Measurements from ENCODE around the gene PID1. TPM values are rescaled to one million over a fixed set of nuclear protein-coding genes. Genes with fewer than 3 reads are reported as not detected.

The PID1 gene
- polyA plus RNA-seq, 1 donor = 12.4 TPM

- no peaks in the 10 kb centered on the region for H3K36me3 ChIP-seq (ENCODE audit: control insufficient read depth, insufficient read depth, low read length)
- no peak for DNase-seq
- 100% methylated on average over 1 of the region's 2 CpGs for WGBS (ENCODE audit: insufficient coverage, low lambda C conversion rate)
- no peaks in the 10 kb centered on the region for H3K4me1 ChIP-seq (ENCODE audit: control insufficient read depth, insufficient read depth, low read length)
- H3K27ac ChIP-seq (ENCODE audit: low read length) = no peak overlapping the region
- H3K4me3 ChIP-seq (ENCODE audit: low read length) = no peak overlapping the region
- no peaks in the 10 kb centered on the region for H3K27me3 ChIP-seq (ENCODE audit: control insufficient read depth, insufficient read depth, low read length)
- no peaks in the 10 kb centered on the region for H3K9me3 ChIP-seq (ENCODE audit: control insufficient read depth, low read depth, low read length)
Measured at GRCh38 chr2:229073935-229074334, 197.2 kb downstream of the PID1 start.

DNA sequence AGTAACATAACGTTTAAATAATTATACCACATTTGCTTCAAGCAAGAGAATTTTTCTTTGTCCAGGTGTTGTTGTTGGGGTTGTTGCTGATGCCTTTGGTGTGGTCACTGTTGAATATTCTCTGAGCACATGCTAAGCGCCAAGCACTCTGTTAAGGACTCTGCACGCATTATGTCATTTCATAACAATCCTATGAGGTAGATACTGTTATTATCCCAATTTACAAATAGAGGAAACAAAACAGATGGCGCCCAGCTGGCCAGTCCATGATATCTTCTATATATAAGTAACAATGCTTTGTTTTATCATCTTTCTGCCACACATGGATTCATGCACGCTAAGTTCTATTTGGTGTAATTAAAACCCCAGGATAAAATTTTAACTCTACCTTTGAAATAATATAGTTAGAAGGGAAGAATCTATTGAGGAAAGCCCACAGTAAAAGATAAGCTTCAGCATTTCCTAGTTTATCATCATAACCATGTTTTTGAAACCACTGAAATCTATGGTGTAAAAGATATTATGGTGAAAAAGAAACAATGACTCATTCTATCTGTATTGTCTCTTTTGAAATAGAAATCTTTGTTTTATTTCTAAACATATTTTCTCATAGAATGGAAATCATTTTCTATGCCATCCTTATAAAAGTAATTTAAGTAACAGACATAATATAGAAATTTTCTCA lies 199.7 kb downstream of the PID1 start:
- 94% methylated on average over 2 of the region's 5 CpGs for WGBS (ENCODE audit: insufficient coverage, low lambda C conversion rate)
- H3K27me3 ChIP-seq (ENCODE audit: control insufficient read depth, insufficient read depth, low read length) = no peaks in the 10 kb centered on the region
- H3K4me1 ChIP-seq (ENCODE audit: control insufficient read depth, insufficient read depth, low read length) = no peaks in the 10 kb centered on the region
- no peak overlapping the region for H3K4me3 ChIP-seq (ENCODE audit: low read length)
- H3K27ac ChIP-seq (ENCODE audit: low read length) = no peak overlapping the region
- H3K36me3 ChIP-seq (ENCODE audit: control insufficient read depth, insufficient read depth, low read length) = no peaks in the 10 kb centered on the region
- H3K9me3 ChIP-seq (ENCODE audit: control insufficient read depth, low read depth, low read length) = no peaks in the 10 kb centered on the region
- DNase-seq = peak in 1 of 2 donors; percentile 13

DNA sequence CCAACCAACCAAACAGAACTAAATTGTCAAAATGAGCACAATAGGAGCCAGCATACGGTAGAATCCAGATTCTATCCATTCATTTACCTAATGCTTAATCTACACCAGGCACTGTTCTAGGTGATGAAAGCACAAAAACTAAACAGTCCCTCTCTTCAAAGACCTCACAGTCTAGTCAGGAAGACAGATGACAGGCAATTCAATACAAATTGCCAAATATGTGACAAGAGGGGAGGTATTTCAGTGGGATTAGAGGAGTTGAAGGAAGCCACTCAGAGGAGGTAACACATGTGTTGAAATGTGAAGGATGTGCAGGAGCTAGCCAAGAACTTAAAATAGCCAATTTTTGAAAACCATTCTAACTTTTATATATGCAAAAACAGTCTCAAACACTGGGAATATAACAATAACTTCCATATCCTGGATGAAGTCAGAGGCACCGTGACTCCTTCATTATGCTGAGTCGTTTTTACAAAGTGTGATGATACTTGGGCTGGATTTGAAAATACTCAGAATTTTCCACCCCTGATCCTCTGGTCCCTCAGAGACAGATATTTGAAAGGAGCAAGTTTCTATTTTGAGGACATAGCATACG lies 204.9 kb downstream of the PID1 start:
- Histone ChIP-seq H3K4me3 (ENCODE audit: low read length) (no peak overlapping the region), H3K4me1 (ENCODE audit: control insufficient read depth, insufficient read depth, low read length) (no peaks in the 10 kb centered on the region), H3K27ac (ENCODE audit: low read length) (no peak overlapping the region), H3K9me3 (ENCODE audit: control insufficient read depth, low read depth, low read length) (no peaks in the 10 kb centered on the region), H3K36me3 (ENCODE audit: control insufficient read depth, insufficient read depth, low read length) (no peaks in the 10 kb centered on the region), H3K27me3 (ENCODE audit: control insufficient read depth, insufficient read depth, low read length) (no peaks in the 10 kb centered on the region)
- DNase-seq = no peak
- 80% methylated on average over 1 of the region's 4 CpGs for WGBS (ENCODE audit: insufficient coverage, low lambda C conversion rate)

- Histone ChIP-seq H3K27me3 (ENCODE audit: control insufficient read depth, insufficient read depth, low read length) (no peaks in the 10 kb centered on the region), H3K4me3 (ENCODE audit: low read length) (no peak overlapping the region), H3K4me1 (ENCODE audit: control insufficient read depth, insufficient read depth, low read length) (no peaks in the 10 kb centered on the region), H3K9me3 (ENCODE audit: control insufficient read depth, low read depth, low read length) (no peaks in the 10 kb centered on the region), H3K27ac (ENCODE audit: low read length) (no peak overlapping the region), H3K36me3 (ENCODE audit: control insufficient read depth, insufficient read depth, low read length) (no peaks in the 10 kb centered on the region)
- WGBS (ENCODE audit: insufficient coverage, low lambda C conversion rate) = 100% methylated on average over 1 of the region's 3 CpGs
- DNase-seq = no peak
Measured at GRCh38 chr2:229064749-229065148, 206.3 kb downstream of the PID1 start.

- no peak for DNase-seq
- Histone ChIP-seq H3K36me3 (ENCODE audit: control insufficient read depth, insufficient read depth, low read length) (no peaks in the 10 kb centered on the region), H3K27ac (ENCODE audit: low read length) (no peak overlapping the region), H3K27me3 (ENCODE audit: control insufficient read depth, insufficient read depth, low read length) (no peaks in the 10 kb centered on the region), H3K4me3 (ENCODE audit: low read length) (no peak overlapping the region), H3K4me1 (ENCODE audit: control insufficient read depth, insufficient read depth, low read length) (no peaks in the 10 kb centered on the region), H3K9me3 (ENCODE audit: control insufficient read depth, low read depth, low read length) (no peaks in the 10 kb centered on the region)
Measured at GRCh38 chr2:229060147-229060546, 210.9 kb downstream of the PID1 start.

GRCh38 chr2:229059331-229060033 lies 211.6 kb downstream of the PID1 start:
- no peak for DNase-seq
- Histone ChIP-seq H3K9me3 (ENCODE audit: control insufficient read depth, low read depth, low read length) (no peaks in the 10 kb centered on the region), H3K27me3 (ENCODE audit: control insufficient read depth, insufficient read depth, low read length) (no peaks in the 10 kb centered on the region), H3K27ac (ENCODE audit: low read length) (no peak overlapping the region), H3K36me3 (ENCODE audit: control insufficient read depth, insufficient read depth, low read length) (no peaks in the 10 kb centered on the region), H3K4me1 (ENCODE audit: control insufficient read depth, insufficient read depth, low read length) (no peaks in the 10 kb centered on the region), H3K4me3 (ENCODE audit: low read length) (no peak overlapping the region)
- 83% methylated on average over 1 of the region's 3 CpGs for WGBS (ENCODE audit: insufficient coverage, low lambda C conversion rate)

- Histone ChIP-seq H3K4me3 (ENCODE audit: low read length) (no peak overlapping the region), H3K4me1 (ENCODE audit: control insufficient read depth, insufficient read depth, low read length) (no peaks in the 10 kb centered on the region), H3K27me3 (ENCODE audit: control insufficient read depth, insufficient read depth, low read length) (no peaks in the 10 kb centered on the region), H3K27ac (ENCODE audit: low read length) (no peak overlapping the region), H3K36me3 (ENCODE audit: control insufficient read depth, insufficient read depth, low read length) (no peaks in the 10 kb centered on the region), H3K9me3 (ENCODE audit: control insufficient read depth, low read depth, low read length) (no peaks in the 10 kb centered on the region)
- no peak for DNase-seq
- WGBS (ENCODE audit: insufficient coverage, low lambda C conversion rate) = 33% methylated on average over 1 of the region's 4 CpGs
Measured at GRCh38 chr2:229057976-229058553, 213.0 kb downstream of the PID1 start.

GRCh38 chr2:229054311-229054710 lies 216.8 kb downstream of the PID1 start:
- no peaks in the 10 kb centered on the region for H3K36me3 ChIP-seq (ENCODE audit: control insufficient read depth, insufficient read depth, low read length)
- H3K27me3 ChIP-seq (ENCODE audit: control insufficient read depth, insufficient read depth, low read length) = no peaks in the 10 kb centered on the region
- H3K9me3 ChIP-seq (ENCODE audit: control insufficient read depth, low read depth, low read length) = no peaks in the 10 kb centered on the region
- H3K27ac ChIP-seq (ENCODE audit: low read length) = no peak overlapping the region
- H3K4me1 ChIP-seq (ENCODE audit: control insufficient read depth, insufficient read depth, low read length) = no peaks in the 10 kb centered on the region
- DNase-seq = no peak
- H3K4me3 ChIP-seq (ENCODE audit: low read length) = no peak overlapping the region
- WGBS (ENCODE audit: insufficient coverage, low lambda C conversion rate) = 100% methylated on average over 1 of the region's 5 CpGs

- Histone ChIP-seq H3K4me3 (ENCODE audit: low read length) (no peak overlapping the region), H3K4me1 (ENCODE audit: control insufficient read depth, insufficient read depth, low read length) (no peaks in the 10 kb centered on the region), H3K36me3 (ENCODE audit: control insufficient read depth, insufficient read depth, low read length) (no peaks in the 10 kb centered on the region), H3K9me3 (ENCODE audit: control insufficient read depth, low read depth, low read length) (no peaks in the 10 kb centered on the region), H3K27ac (ENCODE audit: low read length) (no peak overlapping the region), H3K27me3 (ENCODE audit: control insufficient read depth, insufficient read depth, low read length) (no peaks in the 10 kb centered on the region)
- no CpG with 5 or more reads among the region's 2 CpGs for WGBS (ENCODE audit: insufficient coverage, low lambda C conversion rate)
- no peak for DNase-seq
Measured at GRCh38 chr2:229051798-229052197, 219.3 kb downstream of the PID1 start.

DNA sequence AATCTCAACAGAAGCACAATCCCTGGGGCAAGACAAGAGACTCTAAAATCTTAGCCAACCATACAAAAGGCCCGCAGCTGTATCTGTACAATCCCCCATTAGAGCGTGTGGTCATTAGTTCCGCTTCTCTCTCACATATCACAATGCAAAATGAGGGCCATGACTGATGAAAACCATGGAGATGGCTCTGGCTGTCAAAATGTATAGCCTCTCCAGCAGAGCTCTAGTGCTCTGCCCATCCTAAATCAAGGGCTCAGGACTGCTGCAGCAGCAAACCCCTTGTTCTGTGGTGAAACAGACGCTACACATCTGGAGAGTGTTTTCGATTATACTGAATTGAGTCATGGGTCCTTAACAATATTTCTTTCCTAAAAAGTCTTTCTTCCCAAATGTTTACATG lies 221.0 kb downstream of the PID1 start:
- WGBS (ENCODE audit: insufficient coverage, low lambda C conversion rate) = no CpG with 5 or more reads among the region's 5 CpGs
- no peak overlapping the region for H3K27ac ChIP-seq (ENCODE audit: low read length)
- no peak overlapping the region for H3K4me3 ChIP-seq (ENCODE audit: low read length)
- H3K27me3 ChIP-seq (ENCODE audit: control insufficient read depth, insufficient read depth, low read length) = no peaks in the 10 kb centered on the region
- H3K9me3 ChIP-seq (ENCODE audit: control insufficient read depth, low read depth, low read length) = no peaks in the 10 kb centered on the region
- no peaks in the 10 kb centered on the region for H3K4me1 ChIP-seq (ENCODE audit: control insufficient read depth, insufficient read depth, low read length)
- H3K36me3 ChIP-seq (ENCODE audit: control insufficient read depth, insufficient read depth, low read length) = no peaks in the 10 kb centered on the region
- DNase-seq = no peak
